HG03469 (cell line): ENCODE measurements around the gene KIF1A.

Experiments used
- ATAC-seq: cut with Tn5 transposase; IDR thresholded peaks from one replicate; pipeline ENCODE4 v1.9.1; 2021; ENCODE audit warnings: mild to moderate bottlenecking, moderate library complexity, moderate number of reproducible peaks; ENCODE audit not compliant: unreplicated experiment

The KIF1A gene

DNA sequence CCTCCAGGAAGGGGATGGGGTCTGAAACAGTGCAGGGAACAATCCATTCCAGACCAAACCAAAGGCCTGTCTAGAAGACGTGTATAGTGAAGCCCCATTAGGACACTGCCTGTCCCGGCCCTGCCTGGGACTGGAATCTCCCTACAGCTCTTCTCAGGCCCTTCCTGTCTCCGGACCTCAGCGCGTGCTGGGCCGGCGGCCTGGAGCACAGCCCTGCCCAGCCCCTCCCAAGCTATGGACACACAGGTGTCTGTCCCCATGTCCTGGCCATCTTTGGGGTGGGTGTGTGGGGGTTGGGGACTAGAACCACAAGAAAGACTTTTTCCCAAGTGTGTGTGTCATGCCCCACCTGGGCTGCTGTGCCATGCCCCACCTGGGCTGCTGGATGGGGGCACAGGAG lies 51.8 kb downstream of the KIF1A start:
- ATAC-seq = no peak

- ATAC-seq = no peak
Observed at GRCh38 chr2:240767341-240767740, 52.7 kb downstream of the KIF1A start.

DNA sequence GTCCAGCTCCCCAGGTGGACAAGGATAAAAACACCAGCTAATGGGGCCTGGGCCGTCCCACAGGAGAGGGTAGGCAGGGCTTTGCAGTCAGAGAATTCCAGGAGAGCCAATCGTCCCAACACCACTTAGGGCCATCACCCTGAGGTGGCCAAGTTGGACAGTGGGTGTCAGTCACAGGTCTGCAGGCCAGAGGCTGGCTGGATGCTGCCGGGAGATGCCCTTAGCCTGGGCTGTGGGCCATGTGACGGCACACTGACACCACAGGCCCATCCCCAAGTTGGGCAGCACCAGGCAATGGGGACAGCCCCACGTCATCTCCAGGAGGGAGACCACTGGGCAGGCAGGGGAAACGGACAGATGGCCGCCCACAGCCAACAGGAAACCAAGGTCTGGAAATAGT lies 53.9 kb downstream of the KIF1A start:
- ATAC-seq = no peak

DNA sequence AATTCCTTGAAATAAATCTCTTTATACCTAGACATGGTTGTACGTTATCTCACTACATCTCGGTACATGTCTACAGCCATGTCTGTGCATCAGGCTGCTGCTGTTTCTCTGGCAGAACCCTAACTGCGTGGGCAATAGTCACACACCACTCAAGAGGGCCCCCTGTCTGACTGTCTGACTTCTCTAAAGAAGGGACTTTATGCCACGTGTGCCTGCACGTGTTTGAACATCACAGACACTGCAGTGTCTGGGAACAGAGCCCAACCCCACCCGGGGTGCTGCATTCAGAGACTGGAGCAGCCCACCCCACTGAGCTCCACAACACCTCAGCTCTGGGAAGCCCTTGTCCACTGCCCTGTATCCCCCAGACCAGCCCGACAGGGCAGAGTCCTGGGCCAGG lies 55.0 kb downstream of the KIF1A start:
- ATAC-seq = no peak

GRCh38 chr2:240764605-240765004 lies 55.4 kb downstream of the KIF1A start:
- ATAC-seq = no peak

DNA sequence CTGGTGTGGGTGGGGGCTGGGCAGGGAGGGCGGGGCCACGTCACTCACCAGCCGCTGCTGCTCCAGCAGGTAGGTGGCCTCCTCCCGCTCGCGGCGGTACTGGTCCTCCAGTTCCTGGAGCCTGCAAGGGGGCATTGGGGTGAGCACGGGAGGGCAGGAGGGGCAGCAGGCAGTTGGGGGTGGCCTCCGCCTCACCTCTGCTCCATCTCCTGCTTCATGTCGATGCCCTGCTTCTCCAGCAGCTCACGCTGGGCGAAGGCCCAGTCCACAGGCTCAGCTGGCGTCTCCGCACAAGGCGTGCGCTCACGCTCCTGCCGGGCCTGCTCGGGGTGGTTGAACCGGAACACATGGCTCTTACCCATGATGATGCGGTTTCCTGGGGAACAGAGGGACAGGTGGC lies 57.0 kb downstream of the KIF1A start:
- no peak for ATAC-seq

DNA sequence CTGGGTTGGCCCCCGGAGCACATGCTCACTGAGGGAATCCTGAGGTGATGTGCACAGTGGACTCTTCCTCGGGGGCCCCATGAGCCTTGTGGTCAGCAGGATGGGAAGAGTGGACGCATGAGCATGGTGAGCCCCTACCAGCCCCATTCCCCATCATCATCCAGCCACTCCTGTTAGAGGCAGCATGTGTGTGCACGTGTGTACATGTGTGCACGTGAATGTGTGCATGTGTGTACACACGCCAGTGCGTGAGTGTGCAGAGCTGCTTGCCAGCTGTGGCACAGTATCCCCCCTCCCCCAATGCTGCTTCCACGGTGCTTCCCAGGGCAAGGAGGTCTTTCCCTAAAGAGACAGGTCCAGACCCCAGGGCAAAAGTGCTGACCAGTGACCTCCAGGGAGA lies 57.8 kb downstream of the KIF1A start:
- no peak for ATAC-seq

DNA sequence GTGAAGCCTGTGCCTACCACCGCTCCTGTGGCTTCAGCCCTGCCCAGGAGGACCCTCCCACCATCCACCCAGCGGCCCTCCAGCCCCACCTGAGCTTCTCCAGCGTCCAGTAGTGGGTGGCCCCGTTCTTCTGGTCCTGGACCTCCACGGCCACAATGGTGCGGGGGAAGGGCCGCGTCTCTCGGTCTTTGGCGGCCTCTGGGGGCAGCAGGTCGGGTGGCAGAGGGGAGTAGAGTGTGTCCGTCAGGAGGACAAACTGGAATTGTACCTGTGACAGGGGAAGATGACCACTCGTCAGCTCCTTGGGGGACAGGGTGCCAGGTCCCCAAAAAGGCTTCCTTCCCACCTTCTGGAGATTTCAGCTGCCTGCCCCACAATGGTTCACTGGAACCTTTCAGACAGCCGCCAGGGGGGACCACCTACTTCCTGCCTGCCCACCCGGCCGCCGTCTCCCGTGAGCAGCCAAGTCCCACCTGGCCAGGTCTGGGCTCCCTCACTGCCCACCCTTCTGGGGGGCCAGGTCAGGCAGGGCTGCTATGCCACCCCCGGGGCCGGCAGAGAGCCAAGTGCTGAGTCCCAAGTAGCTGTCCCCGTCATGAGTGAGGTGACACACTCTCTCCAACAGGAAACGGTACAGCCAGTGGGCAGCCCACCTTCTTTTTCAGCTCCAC lies 59.3 kb downstream of the KIF1A start:
- ATAC-seq = no peak

DNA sequence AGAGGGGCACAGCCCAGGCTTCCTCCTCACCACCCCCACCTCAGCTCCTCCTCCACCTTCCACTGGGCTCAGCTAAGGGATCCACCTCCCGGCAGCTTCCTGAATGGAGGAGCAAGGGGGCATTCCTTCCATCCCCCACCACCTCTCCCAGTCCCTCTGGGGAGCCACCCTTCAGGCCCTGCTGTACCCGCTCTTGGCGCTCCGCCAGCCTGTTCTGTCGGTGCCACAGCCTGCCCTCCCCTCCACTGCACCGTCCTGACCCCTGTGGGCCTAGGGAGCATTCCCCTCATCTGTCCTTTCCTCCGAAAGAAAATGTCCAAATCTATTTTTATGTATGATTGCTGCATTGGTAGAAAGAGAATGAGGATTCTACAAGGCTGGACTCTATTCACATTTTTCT lies 59.9 kb downstream of the KIF1A start:
- ATAC-seq = no peak

GRCh38 chr2:240759459-240759858 lies 60.6 kb downstream of the KIF1A start:
- ATAC-seq = no peak

GRCh38 chr2:240757086-240757614 lies 62.9 kb downstream of the KIF1A start:
- no peak for ATAC-seq

DNA sequence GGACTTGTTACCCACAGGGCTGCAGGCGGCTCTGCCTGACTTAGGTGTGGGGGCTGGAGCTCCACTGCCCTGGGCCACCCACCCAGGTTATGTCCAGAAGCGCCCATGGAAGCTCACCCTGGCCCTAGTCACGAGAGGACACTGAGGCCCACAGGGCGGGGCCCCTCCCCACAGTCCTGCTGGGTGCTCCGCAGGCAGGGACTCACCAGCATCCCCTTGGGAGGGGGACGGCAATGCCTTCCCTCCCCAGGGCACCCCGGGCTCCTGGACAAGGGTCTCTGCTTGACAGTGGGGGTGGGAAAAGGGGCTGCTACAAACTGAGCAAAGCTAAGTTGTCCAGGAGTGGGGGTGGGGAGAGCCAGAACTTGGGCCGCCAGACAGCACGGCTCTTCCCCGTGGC lies 67.8 kb downstream of the KIF1A start:
- no peak for ATAC-seq

DNA sequence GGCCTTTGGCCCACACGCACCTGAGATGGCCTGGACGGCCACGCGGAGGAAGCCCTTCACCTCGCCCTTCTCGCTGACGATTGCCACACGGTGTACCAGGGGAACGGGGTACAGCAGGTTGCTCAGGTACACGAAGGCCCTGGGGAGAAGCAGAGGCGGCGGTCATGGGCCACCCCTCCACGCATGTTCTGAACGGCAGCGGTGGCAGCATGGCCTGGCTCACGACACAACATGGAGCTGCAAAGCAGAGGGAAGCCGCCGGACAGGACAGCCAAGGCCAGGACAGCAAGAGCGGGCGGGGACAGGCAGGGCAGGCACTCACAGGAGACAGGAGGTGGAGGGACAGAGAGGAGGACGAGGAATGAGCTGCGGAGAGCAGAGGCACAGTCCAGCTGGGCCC lies 69.6 kb downstream of the KIF1A start:
- ATAC-seq = no peak

DNA sequence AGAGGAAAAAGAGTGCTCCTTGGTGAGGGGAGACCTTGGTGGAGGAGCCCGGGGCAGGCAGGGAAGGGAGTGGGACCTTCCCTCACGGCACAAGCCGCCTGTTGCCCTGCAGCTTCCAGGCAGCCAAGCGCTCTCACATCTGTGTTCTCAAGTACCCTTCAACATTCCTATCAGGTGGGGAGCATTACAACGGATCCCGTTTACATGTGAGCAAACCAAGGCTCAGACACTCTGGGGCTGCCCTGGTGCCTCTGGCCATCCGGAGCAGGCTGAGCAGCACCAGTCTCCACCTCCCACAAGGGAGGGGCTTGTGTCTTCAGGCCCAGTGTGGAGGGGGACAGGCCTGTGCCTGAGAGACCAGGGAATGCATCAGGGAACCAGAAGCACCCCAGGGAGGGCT lies 70.5 kb downstream of the KIF1A start:
- no peak for ATAC-seq

- ATAC-seq = no peak
Observed at GRCh38 chr2:240747256-240747655, 72.8 kb downstream of the KIF1A start.

GRCh38 chr2:240746671-240747070 lies 73.3 kb downstream of the KIF1A start:
- no peak for ATAC-seq

GRCh38 chr2:240745962-240746361 lies 74.1 kb downstream of the KIF1A start:
- no peak for ATAC-seq

- no peak for ATAC-seq
Observed at GRCh38 chr2:240745456-240745855, 74.6 kb downstream of the KIF1A start.

DNA sequence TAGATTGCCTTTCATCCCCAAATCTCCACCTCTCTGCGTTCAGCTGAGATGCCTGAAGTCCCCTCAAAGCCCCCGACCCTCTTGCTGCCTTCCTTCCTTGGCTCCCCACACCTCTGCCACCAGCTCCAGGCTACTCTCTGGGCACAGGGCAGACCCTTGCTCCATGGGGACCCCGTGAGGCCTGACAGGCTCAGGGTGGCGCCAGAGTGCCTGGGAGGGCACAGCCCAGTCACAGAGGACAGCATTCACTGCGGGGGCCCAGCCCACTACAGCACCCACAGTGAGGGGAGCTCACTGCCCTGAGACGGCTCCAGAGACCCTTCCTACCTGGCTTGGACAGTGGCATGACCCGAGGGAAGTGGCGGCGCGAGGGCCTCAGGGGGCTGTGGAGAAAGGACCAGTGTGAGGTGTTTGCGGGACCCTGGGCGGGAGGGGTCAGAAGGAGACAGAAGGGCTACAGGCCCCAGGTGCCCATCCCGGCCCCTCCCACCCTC lies 77.4 kb downstream of the KIF1A start:
- ATAC-seq = no peak

- ATAC-seq = no peak
Observed at GRCh38 chr2:240741091-240741490, 78.9 kb downstream of the KIF1A start.

- no peak for ATAC-seq
Observed at GRCh38 chr2:240739797-240740196, 80.2 kb downstream of the KIF1A start.

- no peak for ATAC-seq
Observed at GRCh38 chr2:240737958-240738357, 82.1 kb downstream of the KIF1A start.

DNA sequence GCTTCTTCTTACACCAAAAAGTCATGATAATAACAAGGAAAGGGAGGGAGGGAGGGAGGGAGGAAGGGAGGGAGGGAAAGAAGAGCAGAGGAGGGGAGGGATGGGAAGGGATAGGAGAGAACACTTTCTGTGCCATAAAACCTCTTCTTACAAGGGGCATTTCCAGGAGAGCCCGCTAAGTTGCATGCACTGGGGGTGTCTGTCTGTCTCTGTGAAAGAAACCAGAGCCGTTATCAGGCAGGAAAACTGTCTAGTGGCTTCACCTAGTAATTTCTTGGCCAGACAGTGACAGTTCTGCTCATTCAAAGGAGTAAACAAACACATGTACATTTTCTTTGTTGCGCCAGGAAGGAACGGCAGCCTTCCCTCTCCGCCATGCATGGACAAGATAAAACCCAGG lies 82.5 kb downstream of the KIF1A start:
- ATAC-seq = no peak
